GM20000 (cell line): ENCODE data around the gene MAOA.
A peak's percentile ranks its signal among the peaks of the same experiment; 100 is the strongest.

Source experiments
- DNase-seq: peaks from one replicate; pipeline ENCODE4 v3.0.0; 2012; ENCODE audit warnings: low spot score
- TF ChIP-seq, protein P1 (sequence below): IDR thresholded peaks from 2 replicates; pipeline ENCODE4 v1.5.1; 2012; ENCODE audit warnings: mild to moderate bottlenecking, control low read depth; ENCODE audit errors: extremely low read depth, missing control alignments

The MAOA gene

GRCh38 chrX:43644124-43644701, 11.9 kb upstream of the MAOA start:
- TF ChIP-seq, protein P1, sequence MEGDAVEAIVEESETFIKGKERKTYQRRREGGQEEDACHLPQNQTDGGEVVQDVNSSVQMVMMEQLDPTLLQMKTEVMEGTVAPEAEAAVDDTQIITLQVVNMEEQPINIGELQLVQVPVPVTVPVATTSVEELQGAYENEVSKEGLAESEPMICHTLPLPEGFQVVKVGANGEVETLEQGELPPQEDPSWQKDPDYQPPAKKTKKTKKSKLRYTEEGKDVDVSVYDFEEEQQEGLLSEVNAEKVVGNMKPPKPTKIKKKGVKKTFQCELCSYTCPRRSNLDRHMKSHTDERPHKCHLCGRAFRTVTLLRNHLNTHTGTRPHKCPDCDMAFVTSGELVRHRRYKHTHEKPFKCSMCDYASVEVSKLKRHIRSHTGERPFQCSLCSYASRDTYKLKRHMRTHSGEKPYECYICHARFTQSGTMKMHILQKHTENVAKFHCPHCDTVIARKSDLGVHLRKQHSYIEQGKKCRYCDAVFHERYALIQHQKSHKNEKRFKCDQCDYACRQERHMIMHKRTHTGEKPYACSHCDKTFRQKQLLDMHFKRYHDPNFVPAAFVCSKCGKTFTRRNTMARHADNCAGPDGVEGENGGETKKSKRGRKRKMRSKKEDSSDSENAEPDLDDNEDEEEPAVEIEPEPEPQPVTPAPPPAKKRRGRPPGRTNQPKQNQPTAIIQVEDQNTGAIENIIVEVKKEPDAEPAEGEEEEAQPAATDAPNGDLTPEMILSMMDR, result no peak
- DNase-seq, result no peak

DNA sequence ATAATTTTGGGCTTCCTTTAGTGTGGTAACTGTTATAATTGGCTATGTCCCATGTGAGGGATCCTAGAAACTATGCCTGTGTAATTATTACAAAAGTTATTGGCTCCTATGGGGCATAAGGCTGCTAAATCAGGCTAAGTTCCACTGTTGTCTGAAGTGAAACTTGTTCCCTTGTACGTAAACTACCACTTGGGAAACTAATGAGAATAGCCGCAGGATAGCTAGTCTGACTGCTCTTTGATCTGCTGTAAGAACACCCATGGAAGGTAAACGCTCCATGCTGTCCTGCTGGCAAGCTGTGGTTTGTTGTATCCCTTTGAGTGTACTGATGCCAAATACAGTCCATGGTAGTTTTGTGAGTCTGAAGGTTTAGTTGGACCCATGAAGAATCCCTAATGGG, 9.3 kb upstream of the MAOA start:
- TF ChIP-seq, protein P1, result no peak
- no peak for DNase-seq

DNA sequence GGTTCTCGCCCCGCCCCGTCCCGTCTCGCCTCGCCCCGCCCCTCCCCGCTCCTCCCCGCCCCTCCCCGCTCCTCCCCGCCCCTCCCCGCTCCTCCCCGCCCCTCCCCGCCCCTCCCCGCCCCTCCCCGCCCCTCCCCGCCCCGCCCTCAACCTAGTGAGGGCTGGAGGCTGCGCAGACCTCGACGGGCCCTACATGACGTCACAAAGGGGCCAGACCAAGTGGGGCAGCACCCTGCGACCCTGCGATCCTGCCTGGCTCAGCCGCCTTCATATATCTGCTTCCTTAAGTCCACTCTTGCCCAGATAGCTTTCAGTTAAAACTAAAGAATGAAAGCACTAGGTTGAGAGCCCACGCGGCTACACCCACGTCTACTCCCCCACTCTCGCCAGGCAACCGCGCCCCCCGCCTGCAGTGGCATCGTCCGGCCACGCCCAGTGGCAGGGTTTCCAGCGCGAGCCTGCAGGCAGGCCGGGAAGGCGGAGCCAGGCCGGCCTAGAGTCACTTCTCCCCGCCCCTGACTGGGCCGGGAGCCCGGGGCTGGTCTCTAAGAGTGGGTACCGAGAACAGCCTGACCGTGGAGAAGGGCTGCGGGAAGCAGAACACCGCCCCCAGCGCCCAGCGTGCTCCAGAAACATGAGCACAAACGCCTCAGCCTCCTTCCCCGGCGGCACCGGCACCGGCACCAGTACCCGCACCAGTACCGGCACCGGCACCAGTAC, 1.5 kb upstream of the MAOA start:
- TF ChIP-seq, protein P1, result no peak
- peak; percentile 80 for DNase-seq

DNA sequence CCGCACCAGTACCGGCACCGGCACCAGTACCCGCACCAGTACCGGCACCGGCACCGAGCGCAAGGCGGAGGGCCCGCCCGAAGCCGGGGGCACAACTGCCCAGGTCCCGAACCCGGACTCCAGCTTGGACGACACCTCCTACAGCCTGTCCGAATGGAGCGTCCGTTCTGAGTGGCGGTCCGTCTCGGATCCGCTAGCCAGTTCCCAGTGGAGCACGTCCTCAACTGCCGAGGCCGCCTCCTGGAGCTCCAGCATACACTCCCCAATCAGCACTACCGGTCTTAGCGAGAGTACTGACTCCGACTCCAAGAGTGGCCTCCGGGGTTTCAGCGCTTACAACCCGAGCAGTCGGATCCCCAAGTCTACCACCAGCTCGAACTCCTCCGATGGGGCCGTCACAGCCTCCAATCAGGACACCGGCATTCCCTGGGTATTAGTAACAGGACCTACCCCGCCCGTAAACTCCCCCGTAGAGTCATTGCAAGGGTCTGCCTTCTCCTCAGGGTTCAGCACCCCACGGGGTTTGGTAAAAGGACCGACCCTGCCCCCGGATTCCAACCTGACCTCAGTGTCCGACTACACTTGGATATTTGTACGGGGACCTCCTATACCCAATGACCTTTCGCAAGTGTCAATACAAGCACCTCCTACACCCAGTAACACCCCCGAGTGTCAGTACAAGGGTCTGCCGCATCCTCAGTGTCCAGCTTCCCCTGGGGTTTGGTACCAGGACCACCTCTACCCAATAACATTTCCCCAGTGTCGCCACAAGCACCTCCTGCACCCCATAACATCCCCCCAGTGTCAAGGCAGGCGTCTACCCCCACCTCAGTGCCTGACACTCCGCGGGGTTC, 721 bp upstream of the MAOA start:
- no peak for DNase-seq
- TF ChIP-seq, protein P1, result no peak

DNA sequence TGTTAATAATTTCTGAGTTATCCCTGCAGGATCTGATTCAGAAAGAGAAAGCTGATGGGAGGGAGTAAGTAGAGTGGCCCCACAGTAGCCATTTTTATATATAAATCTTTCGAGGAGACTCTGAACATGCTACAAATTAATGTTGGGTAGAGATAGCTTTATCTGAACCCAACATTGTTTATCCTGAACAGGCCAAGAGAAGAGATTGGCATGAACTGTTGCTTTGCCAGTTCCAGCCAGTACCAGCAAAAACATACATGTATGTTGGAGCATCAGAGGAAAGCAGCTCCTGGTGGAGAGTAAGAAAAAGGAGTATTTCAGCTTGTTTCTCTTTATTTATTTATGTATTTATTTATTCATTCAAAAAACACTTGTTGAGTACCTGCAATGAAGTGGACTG, 1.6 kb downstream of the MAOA start:
- no peak for DNase-seq
- TF ChIP-seq, protein P1, result no peak

DNA sequence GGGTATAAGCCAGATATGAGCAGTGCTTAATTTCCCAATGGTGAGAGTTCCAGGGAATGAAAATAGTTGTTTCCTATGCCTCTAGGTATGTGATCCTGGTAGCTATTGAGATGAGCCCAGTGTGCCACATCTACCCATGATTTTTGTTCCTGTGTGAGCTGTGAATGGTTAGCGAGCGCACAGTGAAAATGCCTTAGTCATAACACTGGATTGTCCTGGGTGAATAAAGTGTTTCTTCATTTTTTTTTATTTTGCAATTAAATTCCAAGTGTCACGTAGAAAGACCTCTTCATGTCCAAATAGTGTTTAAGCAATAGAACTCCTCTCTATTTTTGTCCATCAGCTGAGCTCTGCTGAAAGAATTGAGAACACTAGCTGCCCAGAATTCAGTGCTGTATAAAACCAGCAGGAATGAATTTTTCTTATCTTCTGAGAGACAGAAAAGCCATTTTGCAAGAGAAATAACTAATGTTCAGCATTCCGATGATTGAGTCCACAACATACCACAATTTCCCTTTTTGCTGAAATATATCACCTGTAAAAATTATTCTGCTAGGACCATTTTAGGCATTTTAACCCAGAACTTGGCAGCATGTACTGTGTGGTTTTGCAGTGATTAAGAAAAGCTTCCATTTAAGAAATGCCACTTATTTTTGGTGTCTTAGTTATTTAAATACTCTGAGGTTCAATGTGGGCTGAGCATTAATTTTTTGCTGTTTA, 5.6 kb downstream of the MAOA start:
- DNase-seq, result no peak
- TF ChIP-seq, protein P1, result no peak
